OCI-LY3 (cell line): ENCODE results near the gene TTK.

Source experiments
- H2AFZ ChIP-seq: fragments of 200-600, 300-600 bp; shearing (Covaris generic); 2 replicates; pipeline ENCODE4 v1.6.0; 2014; ENCODE audit warnings: antibody characterized with exemption, low read depth, low read length
- H3K27ac ChIP-seq: fragments of 200-600, 300-600 bp; sonication (generic); 2 replicates; pipeline ENCODE4 v1.5.1; 2014; ENCODE audit warnings: mild to moderate bottlenecking, low read length, moderate library complexity, mixed read lengths
- H3K27me3 ChIP-seq: fragments of 200-600, 300-600 bp; sonication (generic); 2 replicates; pipeline ENCODE4 v1.6.1; 2014; ENCODE audit warnings: low read depth, low read length, mixed read lengths
- H3K36me3 ChIP-seq: fragments of 200-600, 300-600 bp; sonication (generic); replicated peaks from 2 replicates; pipeline ENCODE3; 2014; ENCODE audit warnings: low read depth, low read length, mixed read lengths
- H3K4me1 ChIP-seq: fragments of 300-600, 200-600 bp; sonication (generic); 2 replicates; pipeline ENCODE4 v1.6.1; 2014; ENCODE audit warnings: low read length, mixed read lengths
- H3K4me2 ChIP-seq: fragments of 200-600, 300-600 bp; sonication (generic); 2 replicates; pipeline ENCODE4 v1.6.1; 2014; ENCODE audit warnings: low read length, mixed read lengths
- H3K4me3 ChIP-seq: fragments of 300-600, 200-600 bp; sonication (generic); 2 replicates; pipeline ENCODE4 v1.5.1; 2014; ENCODE audit warnings: antibody characterized with exemption, mild to moderate bottlenecking, low read length, moderate library complexity
- H3K79me2 ChIP-seq: fragments of 300-600, 200-600 bp; shearing (Covaris generic); 2 replicates; pipeline ENCODE4 v1.6.1; 2014; ENCODE audit warnings: mild to moderate bottlenecking, low read length, mixed read lengths
- H3K9ac ChIP-seq: fragments of 300-600, 200-600 bp; shearing (Covaris generic); 2 replicates; pipeline ENCODE4 v1.6.0; 2014; ENCODE audit warnings: mild to moderate bottlenecking, low read length, moderate library complexity
- H3K9me3 ChIP-seq: fragments of 200-600, 300-600 bp; shearing (Covaris generic); 2 replicates; pipeline ENCODE4 v1.6.1; 2014; ENCODE audit warnings: low read length, mixed read lengths; ENCODE audit not compliant: insufficient read depth
- H4K20me1 ChIP-seq: fragments of 200-600, 300-600 bp; sonication (generic); 2 replicates; pipeline ENCODE4 v1.6.1; 2016; ENCODE audit warnings: low read length, mixed read lengths; ENCODE audit not compliant: insufficient read depth
- CTCF ChIP-seq: fragments of 200-600, 300-600 bp; sonication (generic); IDR thresholded peaks from 2 replicates; pipeline ENCODE4 v1.5.1; 2014; ENCODE audit warnings: antibody characterized with exemption, low read length, low read depth
- EZH2phosphoT487 ChIP-seq: fragments of 200-600 bp; shearing (Covaris generic); IDR thresholded peaks from 2 replicates; pipeline ENCODE4 v1.6.1; 2018; ENCODE audit warnings: antibody characterized with exemption, mixed run types, low read depth

The TTK gene

GRCh38 chr6:80009531-80009930 lies 5.1 kb downstream of the TTK start:
- no peak overlapping the region for H3K4me3 ChIP-seq
- no peaks in the 10 kb centered on the region for H3K9me3 ChIP-seq
- no peak for TF ChIP-seq CTCF
- no peak for TF ChIP-seq EZH2phosphoT487
- no peaks in the 10 kb centered on the region for H3K27me3 ChIP-seq
- H3K9ac ChIP-seq, result no peak overlapping the region
- peaks cover 25% of the 10 kb centered on the region for H3K79me2 ChIP-seq
- H3K4me2 ChIP-seq, result no peak overlapping the region
- no peak overlapping the region for H3K27ac ChIP-seq
- peaks cover 14% of the 10 kb centered on the region for H3K4me1 ChIP-seq
- no peak overlapping the region for H2AFZ ChIP-seq
- H4K20me1 ChIP-seq, result no peaks in the 10 kb centered on the region
- peaks cover 62% of the 10 kb centered on the region for H3K36me3 ChIP-seq

- Histone ChIP-seq H3K27ac (no peak overlapping the region), H3K36me3 (peaks cover 69% of the 10 kb centered on the region), H2AFZ (no peak overlapping the region), H4K20me1 (no peaks in the 10 kb centered on the region), H3K4me3 (no peak overlapping the region), H3K4me2 (no peak overlapping the region), H3K79me2 (peaks cover 19% of the 10 kb centered on the region), H3K9me3 (no peaks in the 10 kb centered on the region), H3K4me1 (peaks cover 13% of the 10 kb centered on the region), H3K27me3 (no peaks in the 10 kb centered on the region), H3K9ac (no peak overlapping the region)
- TF ChIP-seq CTCF, result no peak
- TF ChIP-seq EZH2phosphoT487, result no peak
Observed at GRCh38 chr6:80010288-80010687, 5.8 kb downstream of the TTK start.

DNA sequence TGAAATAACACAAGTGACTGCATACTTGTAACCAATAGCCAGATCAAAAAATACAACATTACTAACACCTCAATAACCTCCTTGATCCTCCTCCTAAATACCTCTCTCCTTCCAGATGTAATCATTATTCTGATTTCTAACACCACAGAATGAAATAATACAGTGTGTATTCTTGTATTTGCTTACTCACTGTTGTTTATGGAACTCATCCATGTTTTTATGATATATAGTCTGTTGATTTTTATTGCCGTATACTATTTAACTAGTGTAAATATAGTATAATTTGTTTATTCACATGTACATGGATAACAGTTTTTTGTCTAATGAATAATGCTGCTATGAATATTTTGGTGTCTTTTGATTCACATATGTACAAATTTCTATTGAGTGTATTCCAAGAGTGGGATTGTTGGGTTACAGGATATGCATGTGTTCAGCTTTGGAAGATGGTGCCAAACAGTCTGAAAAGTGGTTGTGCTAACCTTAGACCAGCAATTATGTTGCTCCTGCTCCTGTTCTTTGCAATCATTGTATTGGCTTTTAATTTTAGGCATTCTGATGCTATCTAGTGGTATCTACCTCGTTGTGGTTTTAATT lies 11.5 kb downstream of the TTK start:
- Histone ChIP-seq H3K27me3 (no peaks in the 10 kb centered on the region), H2AFZ (no peak overlapping the region), H3K79me2 (no peaks in the 10 kb centered on the region), H3K4me1 (no peaks in the 10 kb centered on the region), H3K4me2 (no peak overlapping the region), H3K27ac (no peak overlapping the region), H3K9me3 (no peaks in the 10 kb centered on the region), H3K9ac (no peak overlapping the region), H3K4me3 (no peak overlapping the region), H3K36me3 (peaks cover 78% of the 10 kb centered on the region), H4K20me1 (no peaks in the 10 kb centered on the region)
- TF ChIP-seq EZH2phosphoT487 (no peak), CTCF (no peak)

- Histone ChIP-seq H4K20me1 (no peaks in the 10 kb centered on the region), H3K4me3 (no peak overlapping the region), H3K79me2 (no peaks in the 10 kb centered on the region), H2AFZ (no peak overlapping the region), H3K4me2 (no peak overlapping the region), H3K27me3 (no peaks in the 10 kb centered on the region), H3K27ac (no peak overlapping the region), H3K4me1 (no peaks in the 10 kb centered on the region), H3K9me3 (no peaks in the 10 kb centered on the region), H3K36me3 (peaks cover 71% of the 10 kb centered on the region), H3K9ac (no peak overlapping the region)
- TF ChIP-seq EZH2phosphoT487 (no peak), CTCF (no peak)
Observed at GRCh38 chr6:80020381-80021120, 16.1 kb downstream of the TTK start.
